Measurements from ENCODE around the gene GATAD2A.

DNA sequence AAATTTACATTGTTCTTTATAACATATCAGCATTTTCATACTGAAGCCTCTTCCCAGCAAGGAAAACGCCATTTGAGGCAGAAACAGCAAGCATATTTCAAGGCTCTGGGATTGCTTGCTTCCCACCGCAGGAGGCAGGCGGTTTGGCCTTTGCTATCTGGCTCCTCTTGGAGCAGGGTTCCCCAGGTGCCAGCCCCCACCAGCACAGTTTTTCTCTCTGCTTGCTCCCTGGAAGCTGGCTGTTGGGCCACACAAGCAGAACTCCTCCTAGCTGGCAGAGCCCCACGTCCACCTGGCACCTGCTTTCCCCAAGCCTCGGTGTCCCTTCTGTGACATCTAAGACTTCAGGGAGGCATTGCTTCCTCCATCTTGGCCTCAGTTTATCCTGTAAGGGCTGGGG is 16.7 kb downstream of the GATAD2A start:
- TF ChIP-seq POLR2AphosphoS5 (IDR thresholded peaks at IDR 0.05) (no peak), POLR2A (IDR thresholded peaks at IDR 0.05) (no peak)
- TF ChIP-seq, protein P1, sequence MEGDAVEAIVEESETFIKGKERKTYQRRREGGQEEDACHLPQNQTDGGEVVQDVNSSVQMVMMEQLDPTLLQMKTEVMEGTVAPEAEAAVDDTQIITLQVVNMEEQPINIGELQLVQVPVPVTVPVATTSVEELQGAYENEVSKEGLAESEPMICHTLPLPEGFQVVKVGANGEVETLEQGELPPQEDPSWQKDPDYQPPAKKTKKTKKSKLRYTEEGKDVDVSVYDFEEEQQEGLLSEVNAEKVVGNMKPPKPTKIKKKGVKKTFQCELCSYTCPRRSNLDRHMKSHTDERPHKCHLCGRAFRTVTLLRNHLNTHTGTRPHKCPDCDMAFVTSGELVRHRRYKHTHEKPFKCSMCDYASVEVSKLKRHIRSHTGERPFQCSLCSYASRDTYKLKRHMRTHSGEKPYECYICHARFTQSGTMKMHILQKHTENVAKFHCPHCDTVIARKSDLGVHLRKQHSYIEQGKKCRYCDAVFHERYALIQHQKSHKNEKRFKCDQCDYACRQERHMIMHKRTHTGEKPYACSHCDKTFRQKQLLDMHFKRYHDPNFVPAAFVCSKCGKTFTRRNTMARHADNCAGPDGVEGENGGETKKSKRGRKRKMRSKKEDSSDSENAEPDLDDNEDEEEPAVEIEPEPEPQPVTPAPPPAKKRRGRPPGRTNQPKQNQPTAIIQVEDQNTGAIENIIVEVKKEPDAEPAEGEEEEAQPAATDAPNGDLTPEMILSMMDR (IDR thresholded peaks at IDR 0.05): no peak

Data from prostate gland (tissue), 2 donors.